Globus pallidus (tissue), 1 donor: ENCODE measurements around the gene NELFA.
"Not testable (repeated sequence)": the region's sequence is repeated elsewhere in the genome, so short reads cannot be mapped to it uniquely, and the experiment has no call there.

Experiments used
- DNase-seq: peaks from one replicate; pipeline ENCODE4 v3.0.0-alpha.2; 2015; ENCODE audit warnings: low spot score

The NELFA gene

GRCh38 chr4:1993718-1994516 is 14.9 kb downstream of the NELFA start:
- not testable (repeated sequence) for DNase-seq

GRCh38 chr4:1993169-1993516 is 15.6 kb downstream of the NELFA start:
- no peak for DNase-seq

GRCh38 chr4:1992468-1993168 is 16.2 kb downstream of the NELFA start:
- no peak for DNase-seq

- DNase-seq: no peak
Observed at GRCh38 chr4:1991596-1992434, 17.0 kb downstream of the NELFA start.

- DNase-seq: no peak
Observed at GRCh38 chr4:1991087-1991486, 17.7 kb downstream of the NELFA start.

GRCh38 chr4:1990676-1991075 is 18.1 kb downstream of the NELFA start:
- no peak for DNase-seq

GRCh38 chr4:1990348-1990645 is 18.5 kb downstream of the NELFA start:
- DNase-seq: no peak

- no peak for DNase-seq
Observed at GRCh38 chr4:1989533-1990347, 19.0 kb downstream of the NELFA start.

- DNase-seq: no peak
Observed at GRCh38 chr4:1988327-1988724, 20.4 kb downstream of the NELFA start.

GRCh38 chr4:1987721-1988326 is 20.9 kb downstream of the NELFA start:
- DNase-seq: no peak

- no peak for DNase-seq
Observed at GRCh38 chr4:1987296-1987695, 21.5 kb downstream of the NELFA start.

- DNase-seq: no peak
Observed at GRCh38 chr4:1986578-1987210, 22.1 kb downstream of the NELFA start.

GRCh38 chr4:1985780-1986577 is 22.8 kb downstream of the NELFA start:
- DNase-seq: no peak

GRCh38 chr4:1985294-1985693 is 23.5 kb downstream of the NELFA start:
- no peak for DNase-seq

GRCh38 chr4:1984406-1985191 is 24.2 kb downstream of the NELFA start:
- no peak for DNase-seq

- no peak for DNase-seq
Observed at GRCh38 chr4:1983846-1984405, 24.8 kb downstream of the NELFA start.

- DNase-seq: no peak
Observed at GRCh38 chr4:1983053-1983845, 25.5 kb downstream of the NELFA start.
